H9 (cell line): Measurements from ENCODE around the gene CALM1. TPM values are rescaled to one million over a fixed set of nuclear protein-coding genes. Genes with fewer than 3 reads are reported as not detected.

Source experiments
- DNase-seq: peaks from one replicate; pipeline ENCODE4 v3.0.0-alpha.2; 2017
- H2AFZ ChIP-seq: one replicate; pipeline ENCODE4 v1.6.1; 2013; ENCODE audit warnings: mild to moderate bottlenecking, low read length, control low read depth, moderate library complexity
- H2AK5ac ChIP-seq: 2 replicates; pipeline ENCODE4 v1.6.1; 2013; ENCODE audit warnings: low read length, control low read depth, mixed read lengths; ENCODE audit not compliant: insufficient read length
- H2BK120ac ChIP-seq: one replicate; pipeline ENCODE4 v1.6.1; 2013; ENCODE audit warnings: low read depth, mild to moderate bottlenecking, low read length, control low read depth, inconsistent platforms; ENCODE audit not compliant: poor library complexity, severe bottlenecking
- H2BK12ac ChIP-seq: 2 replicates; pipeline ENCODE4 v1.6.1; 2013; ENCODE audit warnings: low read length, control low read depth, mixed read lengths, low read depth; ENCODE audit not compliant: insufficient read length
- H2BK15ac ChIP-seq: 2 replicates; pipeline ENCODE4 v1.6.1; 2013; ENCODE audit warnings: low read depth, low read length, control low read depth
- H2BK20ac ChIP-seq: one replicate; pipeline ENCODE4 v1.6.1; 2013; ENCODE audit warnings: low read depth, mild to moderate bottlenecking, low read length, control low read depth, inconsistent platforms; ENCODE audit not compliant: poor library complexity, severe bottlenecking
- H2BK5ac ChIP-seq: 2 replicates; pipeline ENCODE4 v1.6.1; 2013; ENCODE audit warnings: low read length, control low read depth, mixed read lengths; ENCODE audit not compliant: insufficient read length
- H3K14ac ChIP-seq: 2 replicates; pipeline ENCODE4 v1.6.1; 2013; ENCODE audit warnings: low read length, control low read depth; ENCODE audit not compliant: insufficient read depth
- H3K18ac ChIP-seq: 2 replicates; pipeline ENCODE4 v1.6.1; 2013; ENCODE audit warnings: low read depth, mild to moderate bottlenecking, mixed read lengths, low read length, control low read depth; ENCODE audit not compliant: insufficient read length
- H3K23ac ChIP-seq: 2 replicates; pipeline ENCODE4 v1.6.1; 2013; ENCODE audit warnings: low read length, control low read depth, mixed read lengths, low read depth; ENCODE audit not compliant: insufficient read length
- H3K23me2 ChIP-seq: 2 replicates; pipeline ENCODE4 v1.6.1; 2013; ENCODE audit warnings: low read depth, mild to moderate bottlenecking, mixed read lengths, low read length, control low read depth; ENCODE audit not compliant: insufficient read length, poor library complexity, severe bottlenecking
- H3K27ac ChIP-seq: 2 replicates; pipeline ENCODE4 v1.5.1; 2013; ENCODE audit warnings: low read length, control low read depth, mixed read lengths, low read depth; ENCODE audit not compliant: insufficient read length
- H3K27me3 ChIP-seq: 2 replicates; pipeline ENCODE4 v1.6.1; 2013; ENCODE audit warnings: low read length, control low read depth, inconsistent platforms; ENCODE audit not compliant: insufficient read depth
- H3K4ac ChIP-seq: 2 replicates; pipeline ENCODE4 v1.6.1; 2013; ENCODE audit warnings: low read depth, mild to moderate bottlenecking, control low read depth, inconsistent platforms, low read length, moderate library complexity
- H3K4me1 ChIP-seq: 2 replicates; pipeline ENCODE4 v1.6.1; 2013; ENCODE audit warnings: low read length, control low read depth, inconsistent platforms; ENCODE audit not compliant: insufficient read depth
- H3K4me2 ChIP-seq: 2 replicates; pipeline ENCODE4 v1.6.1; 2013; ENCODE audit warnings: low read length, control low read depth, mixed read lengths; ENCODE audit not compliant: insufficient read length, insufficient read depth
- H3K56ac ChIP-seq: 2 replicates; pipeline ENCODE4 v1.6.1; 2013; ENCODE audit warnings: low read depth, mild to moderate bottlenecking, mixed read lengths, low read length, control low read depth; ENCODE audit not compliant: insufficient read length
- H3K79me1 ChIP-seq: 2 replicates; pipeline ENCODE4 v1.6.1; 2013; ENCODE audit warnings: low read depth, mild to moderate bottlenecking, moderate library complexity, low read length, control low read depth, inconsistent platforms; ENCODE audit not compliant: insufficient read depth, poor library complexity, severe bottlenecking
- H3K79me2 ChIP-seq: 2 replicates; pipeline ENCODE4 v1.6.1; 2013; ENCODE audit warnings: low read length, control low read depth, inconsistent platforms; ENCODE audit not compliant: insufficient read depth
- H3K9ac ChIP-seq: 2 replicates; pipeline ENCODE4 v1.6.1; 2013; ENCODE audit warnings: low read length, control low read depth, mixed read lengths; ENCODE audit not compliant: insufficient read length; ENCODE audit errors: extremely low read depth
- H3K9me3 ChIP-seq: one replicate; pipeline ENCODE4 v1.6.1; 2013; ENCODE audit warnings: low read depth, low read length, inconsistent platforms; ENCODE audit not compliant: control insufficient read depth
- H3T11ph ChIP-seq: one replicate; pipeline ENCODE4 v1.6.1; 2013; ENCODE audit warnings: mild to moderate bottlenecking, low read length, control low read depth, inconsistent platforms
- H4K20me1 ChIP-seq: one replicate; pipeline ENCODE4 v1.6.1; 2013; ENCODE audit not compliant: control insufficient read depth, insufficient read length, insufficient read depth
- H4K5ac ChIP-seq: 2 replicates; pipeline ENCODE4 v1.6.1; 2013; ENCODE audit warnings: low read depth, mild to moderate bottlenecking, mixed read lengths, low read length, control low read depth; ENCODE audit not compliant: insufficient read length
- H4K8ac ChIP-seq: replicated peaks from 2 replicates; pipeline ENCODE4 v1.6.1; 2013; ENCODE audit warnings: low read length, control low read depth, mixed read lengths, low read depth; ENCODE audit not compliant: insufficient read length
- H4K91ac ChIP-seq: 2 replicates; pipeline ENCODE4 v1.6.1; 2013; ENCODE audit warnings: low read depth, mild to moderate bottlenecking, moderate library complexity, mixed read lengths, low read length, control low read depth; ENCODE audit not compliant: insufficient read length
- H3K27ac Mint-ChIP-seq, 3 experiments: 2 replicates in 2 of 3; 3 replicates in 1 of 3; pipeline ENCODE4 v1.8.0; 2020 to 2021; ENCODE audit warnings: mixed read lengths in 3 of 3, mild to moderate bottlenecking in 1 of 3, moderate library complexity in 1 of 3
- H3K27me3 Mint-ChIP-seq: 2 replicates; pipeline ENCODE4 v1.8.0; 2021; ENCODE audit warnings: low read depth, mild to moderate bottlenecking, moderate library complexity, mixed read lengths
- H3K36me3 Mint-ChIP-seq, 3 experiments: 2 replicates in 2 of 3; 3 replicates in 1 of 3; pipeline ENCODE4 v1.8.0; 2020 to 2021; ENCODE audit warnings: low read depth in 3 of 3, mixed read lengths in 3 of 3; ENCODE audit not compliant: insufficient read depth in 1 of 3
- H3K4me1 Mint-ChIP-seq, 2 experiments: 2 replicates each; pipeline ENCODE4 v1.8.0; 2020; ENCODE audit warnings: mixed read lengths in 2 of 2
- H3K4me3 Mint-ChIP-seq, 2 experiments: 2 replicates in 1 of 2; 3 replicates in 1 of 2; pipeline ENCODE4 v1.8.0; 2020 to 2021; ENCODE audit warnings: mild to moderate bottlenecking in 2 of 2, mixed read lengths in 2 of 2, moderate library complexity in 1 of 2
- H3K9me3 Mint-ChIP-seq, 2 experiments: 2 replicates in 1 of 2; 3 replicates in 1 of 2; pipeline ENCODE4 v1.8.0; 2020; ENCODE audit warnings: mild to moderate bottlenecking in 2 of 2, mixed read lengths in 2 of 2, moderate library complexity in 1 of 2
- WGBS: extraction: QIAGEN DNeasy Blood & Tissue Kit; methylation state at CpG from one replicate; pipeline ENCODE4 v1.1.7; 2013; ENCODE audit warnings: missing lambda C conversion rate, low lambda C conversion rate, mixed read lengths; ENCODE audit not compliant: insufficient read length; ENCODE audit errors: extremely low coverage; 5-methylcytosine and 5-hydroxymethylcytosine counted together
- total RNA-seq: library from RNA; stranded (reverse); gene quantifications from 2 replicates; pipeline ENCODE4 v1.2.1, GENCODE V29; 2021
- TF ChIP-seq, protein P1 (sequence below): fragments of 200-600 bp; sonication (generic); conservative IDR thresholded peaks from 3 replicates; pipeline ENCODE4 v1.8.0; 2021; ENCODE audit warnings: antibody characterized with exemption, mild to moderate bottlenecking

Gene CALM1
- total RNA-seq, 1 experiment from 2014 or later: 354 TPM

DNA sequence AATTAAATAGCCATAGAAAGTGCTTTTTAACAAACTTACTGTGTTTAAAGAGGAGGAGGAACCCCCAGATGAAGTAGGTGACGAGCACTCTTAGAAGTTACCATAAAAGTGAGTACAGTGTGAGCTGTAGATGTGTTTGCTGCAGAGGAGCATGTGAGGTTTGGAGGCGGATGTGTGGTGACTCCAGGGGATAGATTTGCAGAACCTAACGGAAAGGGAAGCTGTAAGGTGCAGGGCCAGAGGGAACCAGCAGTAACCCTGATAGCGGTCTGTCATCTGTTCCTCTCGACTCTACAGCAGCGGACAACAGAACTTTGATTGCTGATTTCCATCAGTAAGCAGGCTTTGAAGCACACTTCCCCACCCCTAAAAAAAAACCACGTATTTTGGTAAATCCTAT is 5.2 kb downstream of the CALM1 start:
- H3K27me3 Mint-ChIP-seq: no peaks in the 10 kb centered on the region; the same call in 1 of the 2 replicates
- Histone ChIP-seq H3K27me3 (no peaks in the 10 kb centered on the region), H2BK5ac (no peak overlapping the region), H4K5ac (no peak overlapping the region), H3K4me2 (no peak overlapping the region), H2BK15ac (no peak overlapping the region), H3K23me2 (peaks cover 4% of the 10 kb centered on the region), H4K91ac (no peak overlapping the region), H2AK5ac (no peak overlapping the region), H2BK120ac (no peak overlapping the region), H3K4ac (no peak overlapping the region), H3K9ac (no peak overlapping the region), H3T11ph (no peak overlapping the region), H3K79me1 (no peaks in the 10 kb centered on the region), H3K14ac (no peak overlapping the region), H3K79me2 (peaks cover 3% of the 10 kb centered on the region; the same call in 1 of the 2 replicates), H3K9me3 (no peaks in the 10 kb centered on the region), H3K18ac (no peak overlapping the region), H3K56ac (no peak overlapping the region), H3K4me1 (no peaks in the 10 kb centered on the region), H4K20me1 (no peaks in the 10 kb centered on the region), H2AFZ (no peak overlapping the region), H3K23ac (no peak overlapping the region), H4K8ac (no peak overlapping the region), H3K27ac (no peak overlapping the region), H2BK20ac (no peak overlapping the region), H2BK12ac (no peak overlapping the region)
- H3K4me3 Mint-ChIP-seq: no peak overlapping the region
- TF ChIP-seq, protein P1, sequence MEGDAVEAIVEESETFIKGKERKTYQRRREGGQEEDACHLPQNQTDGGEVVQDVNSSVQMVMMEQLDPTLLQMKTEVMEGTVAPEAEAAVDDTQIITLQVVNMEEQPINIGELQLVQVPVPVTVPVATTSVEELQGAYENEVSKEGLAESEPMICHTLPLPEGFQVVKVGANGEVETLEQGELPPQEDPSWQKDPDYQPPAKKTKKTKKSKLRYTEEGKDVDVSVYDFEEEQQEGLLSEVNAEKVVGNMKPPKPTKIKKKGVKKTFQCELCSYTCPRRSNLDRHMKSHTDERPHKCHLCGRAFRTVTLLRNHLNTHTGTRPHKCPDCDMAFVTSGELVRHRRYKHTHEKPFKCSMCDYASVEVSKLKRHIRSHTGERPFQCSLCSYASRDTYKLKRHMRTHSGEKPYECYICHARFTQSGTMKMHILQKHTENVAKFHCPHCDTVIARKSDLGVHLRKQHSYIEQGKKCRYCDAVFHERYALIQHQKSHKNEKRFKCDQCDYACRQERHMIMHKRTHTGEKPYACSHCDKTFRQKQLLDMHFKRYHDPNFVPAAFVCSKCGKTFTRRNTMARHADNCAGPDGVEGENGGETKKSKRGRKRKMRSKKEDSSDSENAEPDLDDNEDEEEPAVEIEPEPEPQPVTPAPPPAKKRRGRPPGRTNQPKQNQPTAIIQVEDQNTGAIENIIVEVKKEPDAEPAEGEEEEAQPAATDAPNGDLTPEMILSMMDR: no peak
- no CpG with 5 or more reads among the region's 7 CpGs for WGBS
- peaks cover 50 to 69% (median 62%) of the 10 kb centered on the region in 3 experiments; a peak in 6 of 7 replicates for H3K36me3 Mint-ChIP-seq
- H3K4me1 Mint-ChIP-seq: peaks cover 16 to 28% of the 10 kb centered on the region in 2 experiments
- no peak for DNase-seq
- no peaks in the 10 kb centered on the region for H3K9me3 Mint-ChIP-seq
- H3K27ac Mint-ChIP-seq: peak overlapping the region in 1 of 3 experiments; percentile 18; a peak in 2 of 7 replicates
